HG02763 (cell line): Measurements from ENCODE around the gene TMEM131.

ENCODE experiments used
- ATAC-seq: cut with Tn5 transposase; IDR thresholded peaks from one replicate; pipeline ENCODE4 v1.9.1; 2021; ENCODE audit warnings: mild to moderate bottlenecking, moderate library complexity; ENCODE audit not compliant: unreplicated experiment

TMEM131 gene

GRCh38 chr2:97770445-97770844 lies 225.3 kb downstream of the TMEM131 start:
- no peak for ATAC-seq

GRCh38 chr2:97769711-97770110 lies 226.0 kb downstream of the TMEM131 start:
- ATAC-seq = no peak

- no peak for ATAC-seq
Observed at GRCh38 chr2:97769308-97769707, 226.4 kb downstream of the TMEM131 start.

GRCh38 chr2:97766567-97766966 lies 229.2 kb downstream of the TMEM131 start:
- ATAC-seq = no peak

GRCh38 chr2:97765933-97766332 lies 229.8 kb downstream of the TMEM131 start:
- no peak for ATAC-seq

- ATAC-seq = no peak
Observed at GRCh38 chr2:97764559-97765263, 231.0 kb downstream of the TMEM131 start.

GRCh38 chr2:97763176-97763845 lies 232.4 kb downstream of the TMEM131 start:
- ATAC-seq = no peak

- no peak for ATAC-seq
Observed at GRCh38 chr2:97761192-97761591, 234.6 kb downstream of the TMEM131 start.

- ATAC-seq = no peak
Observed at GRCh38 chr2:97760480-97761049, 235.2 kb downstream of the TMEM131 start.

- ATAC-seq = no peak
Observed at GRCh38 chr2:97759727-97760407, 235.9 kb downstream of the TMEM131 start.

GRCh38 chr2:97758131-97758705 lies 237.5 kb downstream of the TMEM131 start:
- no peak for ATAC-seq

- ATAC-seq = no peak
Observed at GRCh38 chr2:97757062-97757461, 238.7 kb downstream of the TMEM131 start.

GRCh38 chr2:97755491-97755890 lies 240.3 kb downstream of the TMEM131 start:
- no peak for ATAC-seq

- ATAC-seq = no peak
Observed at GRCh38 chr2:97754690-97755346, 240.9 kb downstream of the TMEM131 start.

- no peak for ATAC-seq
Observed at GRCh38 chr2:97752342-97753334, 243.1 kb downstream of the TMEM131 start.

- no peak for ATAC-seq
Observed at GRCh38 chr2:97751752-97752151, 244.0 kb downstream of the TMEM131 start.

GRCh38 chr2:97750017-97750416 lies 245.7 kb downstream of the TMEM131 start:
- no peak for ATAC-seq

GRCh38 chr2:97749581-97749980 lies 246.2 kb downstream of the TMEM131 start:
- no peak for ATAC-seq

- ATAC-seq = no peak
Observed at GRCh38 chr2:97747716-97748115, 248.0 kb downstream of the TMEM131 start.

- no peak for ATAC-seq
Observed at GRCh38 chr2:97747285-97747684, 248.5 kb downstream of the TMEM131 start.
